Astrocyte (in vitro differentiated cells and primary cell): ENCODE results near the gene CFAP45. TPM values are rescaled to one million over a fixed set of nuclear protein-coding genes. Genes with fewer than 3 reads are reported as not detected.

Experiments used
- DNase-seq: peaks from one replicate; pipeline ENCODE4 v3.0.0-alpha.2; 2010; ENCODE audit warnings: low read depth
- FAIRE-seq: peaks from 2 replicates; lab custom pipeline; 2011; peaks lifted over from hg19 to GRCh38; lab: Jason Lieb, UNC
- H2AFZ ChIP-seq: 2 replicates; pipeline ENCODE4 v1.6.0; 2012; ENCODE audit warnings: low read depth, low read length, inconsistent platforms
- H3K27ac ChIP-seq: 2 replicates; pipeline ENCODE4 v1.5.1; 2011; ENCODE audit warnings: low read depth, low read length, inconsistent platforms
- H3K27me3 ChIP-seq: 2 replicates; pipeline ENCODE4 v1.6.0; 2011; ENCODE audit warnings: low read length, inconsistent platforms; ENCODE audit not compliant: insufficient read depth
- H3K36me3 ChIP-seq: 2 replicates; pipeline ENCODE4 v1.5.1; 2011; ENCODE audit warnings: low read length, inconsistent platforms; ENCODE audit not compliant: insufficient read depth
- H3K4me1 ChIP-seq: 2 replicates; pipeline ENCODE4 v1.5.1; 2011; ENCODE audit warnings: low read length, inconsistent platforms; ENCODE audit not compliant: insufficient read depth
- H3K4me2 ChIP-seq: 2 replicates; pipeline ENCODE4 v1.6.0; 2012; ENCODE audit warnings: low read length, inconsistent platforms
- H3K4me3 ChIP-seq: 2 replicates; pipeline ENCODE4 v1.5.1; 2011; ENCODE audit warnings: low read depth, mild to moderate bottlenecking, low read length, inconsistent platforms; ENCODE audit not compliant: insufficient read depth
- H3K79me2 ChIP-seq: 2 replicates; pipeline ENCODE4 v1.6.0; 2012; ENCODE audit warnings: mild to moderate bottlenecking, low read length, inconsistent platforms; ENCODE audit not compliant: insufficient read depth
- H3K9ac ChIP-seq: 2 replicates; pipeline ENCODE4 v1.6.0; 2012; ENCODE audit warnings: mild to moderate bottlenecking, low read length, inconsistent platforms
- H3K9me3 ChIP-seq: 2 replicates; pipeline ENCODE4 v1.5.1; 2012; ENCODE audit warnings: low read depth, mild to moderate bottlenecking, low read length, inconsistent platforms; ENCODE audit not compliant: insufficient read depth
- H4K20me1 ChIP-seq: 2 replicates; pipeline ENCODE4 v1.6.0; 2012; ENCODE audit warnings: low read length, inconsistent platforms; ENCODE audit not compliant: insufficient read depth
- H3K27ac Mint-ChIP-seq: one replicate; pipeline ENCODE4 v1.8.0; 2021; ENCODE audit warnings: mild to moderate bottlenecking, mixed read lengths; ENCODE audit not compliant: unreplicated experiment
- H3K27me3 Mint-ChIP-seq: one replicate; pipeline ENCODE4 v1.8.0; 2021; ENCODE audit warnings: low read depth, mixed read lengths; ENCODE audit not compliant: unreplicated experiment
- H3K36me3 Mint-ChIP-seq: one replicate; pipeline ENCODE4 v1.8.0; 2021; ENCODE audit warnings: low read depth, mixed read lengths; ENCODE audit not compliant: unreplicated experiment
- H3K4me1 Mint-ChIP-seq: one replicate; pipeline ENCODE4 v1.8.0; 2021; ENCODE audit warnings: low read depth, mixed read lengths; ENCODE audit not compliant: unreplicated experiment
- H3K4me3 Mint-ChIP-seq: one replicate; pipeline ENCODE4 v1.8.0; 2021; ENCODE audit warnings: mild to moderate bottlenecking, moderate library complexity, mixed read lengths; ENCODE audit not compliant: unreplicated experiment
- H3K9me3 Mint-ChIP-seq: one replicate; pipeline ENCODE4 v1.8.0; 2021; ENCODE audit warnings: mild to moderate bottlenecking, mixed read lengths; ENCODE audit not compliant: unreplicated experiment
- CTCF ChIP-seq: IDR thresholded peaks from 2 replicates; pipeline ENCODE4 v1.5.1; 2011; ENCODE audit warnings: low read depth, mild to moderate bottlenecking, inconsistent platforms, low read length, moderate library complexity; ENCODE audit not compliant: insufficient read depth
- EZH2 ChIP-seq: IDR thresholded peaks from 2 replicates; pipeline ENCODE4 v1.6.1; 2012; ENCODE audit warnings: mild to moderate bottlenecking, low read length, inconsistent platforms; ENCODE audit not compliant: insufficient read depth
- total RNA-seq: library from RNA; stranded (reverse); gene quantifications from 2 replicates; pipeline ENCODE4 v1.2.1, GENCODE V29; 2021

Gene CFAP45
- total RNA-seq, 1 donor from 2014 or later = 3.2 TPM

GRCh38 chr1:159941591-159942560 is 41.9 kb upstream of the CFAP45 start:
- Histone ChIP-seq H3K9ac (no peak overlapping the region), H3K4me3 (no peak overlapping the region), H3K79me2 (no peaks in the 10 kb centered on the region), H3K27ac (no peak overlapping the region), H3K36me3 (no peaks in the 10 kb centered on the region), H3K9me3 (no peaks in the 10 kb centered on the region), H4K20me1 (no peaks in the 10 kb centered on the region), H2AFZ (no peak overlapping the region), H3K27me3 (peaks cover 17% of the 10 kb centered on the region), H3K4me2 (no peak overlapping the region), H3K4me1 (peaks cover 14% of the 10 kb centered on the region)
- no peak for DNase-seq
- Mint-ChIP-seq H3K36me3 (no peaks in the 10 kb centered on the region), H3K27me3 (peaks cover 51% of the 10 kb centered on the region), H3K9me3 (no peaks in the 10 kb centered on the region), H3K4me3 (no peak overlapping the region), H3K27ac (no peak overlapping the region), H3K4me1 (peaks cover 5% of the 10 kb centered on the region)
- TF ChIP-seq EZH2 = no peak
- no peak for TF ChIP-seq CTCF
- no peak for FAIRE-seq

GRCh38 chr1:159941141-159941540 is 41.2 kb upstream of the CFAP45 start:
- peaks cover 17% of the 10 kb centered on the region for H3K27me3 ChIP-seq

More at GRCh38 chr1:159941141-159941540, 41.2 kb upstream of the CFAP45 start:
- no peaks in the 10 kb centered on the region for H3K79me2 ChIP-seq
- no peak for DNase-seq
- no peak overlapping the region for H2AFZ ChIP-seq
- H3K27me3 Mint-ChIP-seq = peaks cover 51% of the 10 kb centered on the region
- no peaks in the 10 kb centered on the region for H3K36me3 Mint-ChIP-seq
- no peak for TF ChIP-seq CTCF
- TF ChIP-seq EZH2 = no peak
- H3K36me3 ChIP-seq = no peaks in the 10 kb centered on the region
- H3K9me3 Mint-ChIP-seq = no peaks in the 10 kb centered on the region
- no peak overlapping the region for H3K4me3 ChIP-seq
- H3K4me1 Mint-ChIP-seq = peaks cover 5% of the 10 kb centered on the region
- no peak overlapping the region for H3K9ac ChIP-seq
- FAIRE-seq = no peak
- peaks cover 14% of the 10 kb centered on the region for H3K4me1 ChIP-seq
- H3K9me3 ChIP-seq = no peaks in the 10 kb centered on the region
- no peak overlapping the region for H3K4me2 ChIP-seq
- no peak overlapping the region for H3K4me3 Mint-ChIP-seq
- H3K27ac ChIP-seq = no peak overlapping the region
- peak overlapping the region; percentile 28 for H3K27ac Mint-ChIP-seq
- H4K20me1 ChIP-seq = no peaks in the 10 kb centered on the region
